ENCODE measurements around the gene ANKRD49. TPM values are rescaled to one million over a fixed set of nuclear protein-coding genes. Genes with fewer than 3 reads are reported as not detected.

ANKRD49 gene
- total RNA-seq, 2 donors from 2014 or later = 11.2 to 14.4 TPM

DNA sequence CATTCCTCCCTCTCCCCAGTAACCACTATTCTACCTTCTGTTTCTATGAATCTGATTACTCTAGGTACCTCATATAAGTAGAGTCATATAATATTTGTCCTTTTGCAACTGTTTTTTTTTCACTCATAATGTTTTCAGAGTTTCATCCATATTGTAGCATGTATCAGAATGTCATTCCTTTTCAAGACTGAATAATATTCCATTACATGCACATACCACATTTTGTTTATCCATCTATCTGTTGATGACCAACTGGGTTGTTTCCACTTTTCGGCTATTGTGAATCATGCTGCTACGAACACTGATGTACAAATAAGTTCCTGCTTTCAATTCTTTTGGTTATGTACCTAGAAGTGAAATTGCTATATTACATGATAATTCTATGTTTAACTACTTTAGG is 40.8 kb upstream of the ANKRD49 start:
- H3K27me3 ChIP-seq (ENCODE audit: control insufficient read depth, insufficient read depth, low read length, poor library complexity, severe bottlenecking) = no peaks in the 10 kb centered on the region
- 94 to 95% methylated on average over 2 of the region's 2 CpGs for WGBS, 2 experiments (ENCODE audit: insufficient coverage in 1 of 2, insufficient read length in 1 of 2)
- TF ChIP-seq, protein P1, sequence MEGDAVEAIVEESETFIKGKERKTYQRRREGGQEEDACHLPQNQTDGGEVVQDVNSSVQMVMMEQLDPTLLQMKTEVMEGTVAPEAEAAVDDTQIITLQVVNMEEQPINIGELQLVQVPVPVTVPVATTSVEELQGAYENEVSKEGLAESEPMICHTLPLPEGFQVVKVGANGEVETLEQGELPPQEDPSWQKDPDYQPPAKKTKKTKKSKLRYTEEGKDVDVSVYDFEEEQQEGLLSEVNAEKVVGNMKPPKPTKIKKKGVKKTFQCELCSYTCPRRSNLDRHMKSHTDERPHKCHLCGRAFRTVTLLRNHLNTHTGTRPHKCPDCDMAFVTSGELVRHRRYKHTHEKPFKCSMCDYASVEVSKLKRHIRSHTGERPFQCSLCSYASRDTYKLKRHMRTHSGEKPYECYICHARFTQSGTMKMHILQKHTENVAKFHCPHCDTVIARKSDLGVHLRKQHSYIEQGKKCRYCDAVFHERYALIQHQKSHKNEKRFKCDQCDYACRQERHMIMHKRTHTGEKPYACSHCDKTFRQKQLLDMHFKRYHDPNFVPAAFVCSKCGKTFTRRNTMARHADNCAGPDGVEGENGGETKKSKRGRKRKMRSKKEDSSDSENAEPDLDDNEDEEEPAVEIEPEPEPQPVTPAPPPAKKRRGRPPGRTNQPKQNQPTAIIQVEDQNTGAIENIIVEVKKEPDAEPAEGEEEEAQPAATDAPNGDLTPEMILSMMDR (conservative IDR thresholded peaks at IDR 0.05) = no peak

DNA sequence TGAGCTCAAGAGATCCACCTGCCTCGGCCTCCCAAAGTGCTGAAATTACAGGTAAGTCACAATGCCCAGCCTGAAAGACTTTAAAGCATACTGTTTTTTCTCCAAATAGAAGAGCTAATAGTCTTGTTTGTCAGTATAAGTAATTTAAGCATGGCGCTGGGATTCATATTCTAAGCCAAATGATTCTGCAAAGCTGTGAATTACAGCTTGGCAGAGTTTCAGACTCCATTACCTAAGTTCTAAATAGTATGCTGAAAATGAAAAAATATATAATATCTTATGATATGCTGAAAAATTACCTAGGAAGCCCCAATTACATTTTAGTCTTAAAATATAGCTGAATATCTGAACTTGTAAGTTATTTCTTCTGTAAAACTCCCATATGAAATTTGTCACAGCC is 39.5 kb upstream of the ANKRD49 start:
- TF ChIP-seq, protein P1 (conservative IDR thresholded peaks at IDR 0.05) = no peak
- Mint-ChIP-seq H3K27me3 (ENCODE audit: insufficient read depth) (no peaks in the 10 kb centered on the region), H3K27ac (no peak overlapping the region), H3K9me3 (no peaks in the 10 kb centered on the region), H3K4me1 (peaks cover 6% of the 10 kb centered on the region), H3K36me3 (ENCODE audit: low read depth) (peaks cover 18% of the 10 kb centered on the region), H3K4me3 (no peak overlapping the region)
- no peaks in the 10 kb centered on the region for H3K27me3 ChIP-seq (ENCODE audit: control insufficient read depth, insufficient read depth, low read length, poor library complexity, severe bottlenecking)
- no peak overlapping the region for H3K4me3 ChIP-seq (ENCODE audit: low read length)
- H3K9ac ChIP-seq (ENCODE audit: extremely low read depth, low read length, poor library complexity, severe bottlenecking) = no peak overlapping the region
- DNase-seq = no peak
- 90 to 95% methylated on average over 1 to 2 of the region's 2 CpGs for WGBS, 2 experiments (ENCODE audit: insufficient coverage in 1 of 2, insufficient read length in 1 of 2)
- no peaks in the 10 kb centered on the region for H3K4me1 ChIP-seq (ENCODE audit: control insufficient read depth, insufficient read depth, low read length)
- peaks cover 18% of the 10 kb centered on the region for H3K36me3 ChIP-seq (ENCODE audit: control insufficient read depth, insufficient read depth, low read length)
- no peak overlapping the region for H3K27ac ChIP-seq (ENCODE audit: low read depth, low read length)
- H3K9me3 ChIP-seq (ENCODE audit: control insufficient read depth, low read length) = peaks cover 6% of the 10 kb centered on the region

More for the DNA sequence above, 40.8 kb upstream of the ANKRD49 start:
- H3K27me3 Mint-ChIP-seq (ENCODE audit: insufficient read depth) = no peaks in the 10 kb centered on the region
- peaks cover 6% of the 10 kb centered on the region for H3K4me1 Mint-ChIP-seq
- Histone ChIP-seq H3K36me3 (ENCODE audit: control insufficient read depth, insufficient read depth, low read length) (peaks cover 20% of the 10 kb centered on the region), H3K9me3 (ENCODE audit: control insufficient read depth, low read length) (peaks cover 6% of the 10 kb centered on the region), H3K4me1 (ENCODE audit: control insufficient read depth, insufficient read depth, low read length) (no peaks in the 10 kb centered on the region), H3K9ac (ENCODE audit: extremely low read depth, low read length, poor library complexity, severe bottlenecking) (no peak overlapping the region), H3K4me3 (ENCODE audit: low read length) (no peak overlapping the region), H3K27ac (ENCODE audit: low read depth, low read length) (no peak overlapping the region)
- H3K27ac Mint-ChIP-seq = no peak overlapping the region
- H3K36me3 Mint-ChIP-seq (ENCODE audit: low read depth) = peaks cover 21% of the 10 kb centered on the region
- no peak overlapping the region for H3K4me3 Mint-ChIP-seq
- no peaks in the 10 kb centered on the region for H3K9me3 Mint-ChIP-seq
- no peak for DNase-seq

DNA sequence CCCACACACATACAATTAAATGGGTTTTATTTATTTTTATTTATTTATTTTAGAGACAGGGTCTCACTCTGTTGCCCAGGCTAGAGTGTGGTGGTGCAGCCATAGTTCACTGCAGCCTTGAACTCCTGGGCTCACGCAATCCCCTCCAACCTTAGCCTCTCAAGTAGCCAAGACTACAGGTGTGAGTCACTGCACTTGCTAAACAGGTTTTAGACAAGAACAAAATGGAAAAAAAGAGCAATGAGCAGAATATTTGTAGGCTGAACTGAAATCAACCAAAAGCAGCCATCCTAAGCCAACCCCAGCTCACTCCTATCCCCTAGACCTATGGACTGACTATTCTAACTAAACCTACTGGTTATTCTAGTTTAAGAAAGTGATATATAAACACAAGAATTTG is 37.9 kb upstream of the ANKRD49 start:
- Histone ChIP-seq H3K4me3 (ENCODE audit: low read length) (no peak overlapping the region), H3K9ac (ENCODE audit: extremely low read depth, low read length, poor library complexity, severe bottlenecking) (no peak overlapping the region), H3K27ac (ENCODE audit: low read depth, low read length) (no peak overlapping the region), H3K27me3 (ENCODE audit: control insufficient read depth, insufficient read depth, low read length, poor library complexity, severe bottlenecking) (no peaks in the 10 kb centered on the region), H3K36me3 (ENCODE audit: control insufficient read depth, insufficient read depth, low read length) (peaks cover 28% of the 10 kb centered on the region), H3K9me3 (ENCODE audit: control insufficient read depth, low read length) (peaks cover 6% of the 10 kb centered on the region), H3K4me1 (ENCODE audit: control insufficient read depth, insufficient read depth, low read length) (no peaks in the 10 kb centered on the region)
- no peak for DNase-seq
- no peaks in the 10 kb centered on the region for H3K9me3 Mint-ChIP-seq
- TF ChIP-seq, protein P1 (conservative IDR thresholded peaks at IDR 0.05) = no peak
- H3K4me1 Mint-ChIP-seq = peaks cover 6% of the 10 kb centered on the region
- whole genome bisulfite sequencing, 2 experiments (ENCODE audit: insufficient coverage in 1 of 2, insufficient read length in 1 of 2) = 96 to 100% methylated on average over 1 of the region's 1 CpG
- peaks cover 30% of the 10 kb centered on the region for H3K36me3 Mint-ChIP-seq (ENCODE audit: low read depth)
- H3K27ac Mint-ChIP-seq = no peak overlapping the region
- H3K4me3 Mint-ChIP-seq = no peak overlapping the region
- no peaks in the 10 kb centered on the region for H3K27me3 Mint-ChIP-seq (ENCODE audit: insufficient read depth)
